22Rv1 (cell line): ENCODE results near the gene TNFAIP3.

Experiments used
- CTCF ChIP-seq: fragments of 450-650 bp; IDR thresholded peaks from 2 replicates; pipeline ENCODE4 v1.5.1; 2017; ENCODE audit warnings: mild to moderate bottlenecking
- ZFX ChIP-seq: fragments of 450-650 bp; IDR thresholded peaks from 2 replicates; pipeline ENCODE4 v1.6.1; 2017; ENCODE audit warnings: antibody characterized with exemption, borderline replicate concordance

DNA sequence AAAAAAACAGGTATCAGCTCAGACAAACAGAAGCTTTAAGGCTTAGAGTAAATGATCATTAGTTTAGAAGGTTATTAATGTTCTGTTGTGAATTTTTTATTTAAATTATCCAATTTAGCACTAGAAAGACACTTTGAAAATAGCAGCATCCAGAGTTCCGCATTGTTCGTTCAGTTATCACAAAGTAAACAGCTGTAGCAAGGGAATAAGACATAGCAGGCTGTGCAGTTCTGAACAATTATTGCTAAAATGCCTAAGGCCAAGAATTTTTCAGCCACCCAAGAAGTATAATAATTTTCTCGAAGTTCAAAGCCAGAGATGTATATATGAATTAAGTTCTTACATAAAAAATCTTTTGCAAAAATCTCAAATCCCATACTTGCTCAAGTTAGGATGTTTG is 8.0 kb upstream of the TNFAIP3 start:
- TF ChIP-seq CTCF (no peak), ZFX (no peak)
